Esophagus (tissue), 2 donors: ENCODE data around the gene ABRACL. TPM values are rescaled to one million over a fixed set of nuclear protein-coding genes. Genes with fewer than 3 reads are reported as not detected.

Experiments
- H3K27ac ChIP-seq, 2 donors: one replicate each; pipeline ENCODE4 v1.5.1; 2013; ENCODE audit warnings: low read depth in 2 of 2, mild to moderate bottlenecking in 2 of 2, inconsistent platforms in 1 of 2, low read length in 1 of 2, moderate library complexity in 1 of 2
- H3K27me3 ChIP-seq, 2 donors: one replicate each; pipeline ENCODE4 v1.6.1; 2013; ENCODE audit warnings: low read length in 2 of 2, control low read depth in 1 of 2, mild to moderate bottlenecking in 1 of 2; ENCODE audit not compliant: insufficient read depth in 2 of 2, control insufficient read depth in 1 of 2
- H3K36me3 ChIP-seq, 2 donors: one replicate each; pipeline ENCODE4 v1.6.1; 2013; ENCODE audit warnings: low read length in 1 of 2; ENCODE audit not compliant: control insufficient read depth in 2 of 2, insufficient read depth in 2 of 2
- H3K4me1 ChIP-seq, 2 donors: one replicate each; pipeline ENCODE4 v1.6.1; 2013; ENCODE audit warnings: low read length in 1 of 2; ENCODE audit not compliant: control insufficient read depth in 2 of 2, insufficient read depth in 2 of 2
- H3K4me3 ChIP-seq, 2 donors: one replicate each; pipeline ENCODE4 v1.5.1; 2013; ENCODE audit warnings: low read length in 2 of 2, mild to moderate bottlenecking in 2 of 2, low read depth in 1 of 2, moderate library complexity in 1 of 2
- H3K9me3 ChIP-seq, 2 donors: one replicate each; pipeline ENCODE4 v1.6.1; 2013; ENCODE audit warnings: mild to moderate bottlenecking in 2 of 2, low read depth in 1 of 2, low read length in 1 of 2, moderate library complexity in 1 of 2; ENCODE audit not compliant: control insufficient read depth in 2 of 2, insufficient read depth in 1 of 2
- WGBS, 2 donors: extraction: QIAGEN DNeasy Blood & Tissue Kit; methylation state at CpG; one replicate each; pipeline ENCODE4 v1.1.7; 2013; 5-methylcytosine and 5-hydroxymethylcytosine counted together
- polyA plus RNA-seq, 2 donors: library from polyadenylated mRNA; stranded (reverse); fragments of 200-250 nt; gene quantifications; one replicate each; pipeline ENCODE4 v1.2.3, GENCODE V29; 2013
- donor health status: healthy with polysubstance abuse.
- donor health status: Bipolar disorder and iron deficiency.

The ABRACL gene
- polyA plus RNA-seq, 2 donors: 54.0 to 58.9 TPM

- no peaks in the 10 kb centered on the region for H3K27me3 ChIP-seq
- H3K4me1 ChIP-seq: no peaks in the 10 kb centered on the region
- no peaks in the 10 kb centered on the region for H3K9me3 ChIP-seq
- 90 to 100% methylated on average over 1 of the region's 1 CpG for WGBS, 2 donors
- H3K4me3 ChIP-seq: no peak overlapping the region
- no peak overlapping the region for H3K27ac ChIP-seq
- no peaks in the 10 kb centered on the region for H3K36me3 ChIP-seq
These were observed 21.1 kb upstream of the ABRACL start for GRCh38 chr6:139007428-139007827.

GRCh38 chr6:139008117-139008516 is 20.4 kb upstream of the ABRACL start:
- Histone ChIP-seq H3K27ac (no peak overlapping the region), H3K4me1 (no peaks in the 10 kb centered on the region), H3K9me3 (no peaks in the 10 kb centered on the region), H3K27me3 (no peaks in the 10 kb centered on the region), H3K36me3 (no peaks in the 10 kb centered on the region), H3K4me3 (no peak overlapping the region)
- 88 to 90% methylated on average over 9 of the region's 9 CpGs for WGBS, 2 donors

GRCh38 chr6:139010674-139011073 is 17.9 kb upstream of the ABRACL start:
- Histone ChIP-seq H3K36me3 (no peaks in the 10 kb centered on the region), H3K9me3 (no peaks in the 10 kb centered on the region), H3K27me3 (no peaks in the 10 kb centered on the region), H3K4me1 (no peaks in the 10 kb centered on the region), H3K4me3 (no peak overlapping the region), H3K27ac (no peak overlapping the region)

- no peak overlapping the region for H3K4me3 ChIP-seq
- no peak overlapping the region for H3K27ac ChIP-seq
- H3K4me1 ChIP-seq: no peaks in the 10 kb centered on the region
- H3K36me3 ChIP-seq: no peaks in the 10 kb centered on the region
- no peaks in the 10 kb centered on the region for H3K27me3 ChIP-seq
- WGBS, 2 donors: 80 to 86% methylated on average over 3 of the region's 3 CpGs
- no peaks in the 10 kb centered on the region for H3K9me3 ChIP-seq
These were observed 16.6 kb upstream of the ABRACL start for GRCh38 chr6:139011980-139012379.

- Histone ChIP-seq H3K4me1 (no peaks in the 10 kb centered on the region), H3K4me3 (no peak overlapping the region), H3K9me3 (no peaks in the 10 kb centered on the region), H3K27ac (no peak overlapping the region), H3K27me3 (no peaks in the 10 kb centered on the region), H3K36me3 (no peaks in the 10 kb centered on the region)
- WGBS, 2 donors: 95 to 99% methylated on average over 4 of the region's 4 CpGs
These were observed 15.3 kb upstream of the ABRACL start for GRCh38 chr6:139013185-139013800.

GRCh38 chr6:139014945-139015344 is 13.6 kb upstream of the ABRACL start:
- Histone ChIP-seq H3K27me3 (no peaks in the 10 kb centered on the region), H3K9me3 (no peaks in the 10 kb centered on the region), H3K27ac (no peak overlapping the region), H3K4me3 (no peak overlapping the region), H3K4me1 (no peaks in the 10 kb centered on the region), H3K36me3 (no peaks in the 10 kb centered on the region)
- WGBS, 2 donors: 49 to 61% methylated on average over 3 of the region's 3 CpGs

- no peak overlapping the region for H3K27ac ChIP-seq
- H3K36me3 ChIP-seq: no peaks in the 10 kb centered on the region
- WGBS, 2 donors: 73 to 75% methylated on average over 7 of the region's 7 CpGs
- H3K4me1 ChIP-seq: no peaks in the 10 kb centered on the region
- H3K4me3 ChIP-seq: no peak overlapping the region
- H3K27me3 ChIP-seq: no peaks in the 10 kb centered on the region
- no peaks in the 10 kb centered on the region for H3K9me3 ChIP-seq
These were observed 12.0 kb upstream of the ABRACL start for GRCh38 chr6:139016337-139017213.

- 42 to 47% methylated on average over 3 of the region's 3 CpGs for WGBS, 2 donors
- H3K4me1 ChIP-seq: no peaks in the 10 kb centered on the region
- H3K4me3 ChIP-seq: no peak overlapping the region
- no peaks in the 10 kb centered on the region for H3K27me3 ChIP-seq
- no peak overlapping the region for H3K27ac ChIP-seq
- no peaks in the 10 kb centered on the region for H3K9me3 ChIP-seq
- H3K36me3 ChIP-seq: no peaks in the 10 kb centered on the region
These were observed 11.3 kb upstream of the ABRACL start for GRCh38 chr6:139017227-139017626.

- H3K27ac ChIP-seq: no peak overlapping the region
- 94 to 95% methylated on average over 2 of the region's 2 CpGs for WGBS, 2 donors
- no peaks in the 10 kb centered on the region for H3K27me3 ChIP-seq
These were observed 8.8 kb upstream of the ABRACL start for GRCh38 chr6:139019722-139020121.

GRCh38 chr6:139020689-139021088 is 7.9 kb upstream of the ABRACL start:
- H3K36me3 ChIP-seq: no peaks in the 10 kb centered on the region
- H3K27ac ChIP-seq: no peak overlapping the region
- no peak overlapping the region for H3K4me3 ChIP-seq
- no peaks in the 10 kb centered on the region for H3K9me3 ChIP-seq
- WGBS, 2 donors: 91 to 94% methylated on average over 3 of the region's 3 CpGs
- H3K27me3 ChIP-seq: no peaks in the 10 kb centered on the region
- no peaks in the 10 kb centered on the region for H3K4me1 ChIP-seq

More at GRCh38 chr6:139019722-139020121, 8.8 kb upstream of the ABRACL start:
- Histone ChIP-seq H3K9me3 (no peaks in the 10 kb centered on the region), H3K4me1 (no peaks in the 10 kb centered on the region), H3K36me3 (no peaks in the 10 kb centered on the region), H3K4me3 (no peak overlapping the region)
